NCI-H524 treated with DMSO at 0.1 percent for 48 hours (cell line): ENCODE results near the gene NEK1.
"Not testable (repeated sequence)": the region's sequence is repeated elsewhere in the genome, so short reads cannot be mapped to it uniquely, and the experiment has no call there.

ENCODE experiments used
- DNase-seq: peaks from one replicate; lab custom pipeline; 2025; lab: John Stamatoyannopoulos, UW

The NEK1 gene

GRCh38 chr4:169594560-169595195 lies 17.7 kb downstream of the NEK1 start:
- no peak for DNase-seq

GRCh38 chr4:169593050-169593560 lies 19.3 kb downstream of the NEK1 start:
- DNase-seq, result no peak

GRCh38 chr4:169583563-169583962 lies 28.8 kb downstream of the NEK1 start:
- no peak for DNase-seq

GRCh38 chr4:169582706-169583105 lies 29.7 kb downstream of the NEK1 start:
- DNase-seq, result no peak

- no peak for DNase-seq
Measured at GRCh38 chr4:169582203-169582602, 30.2 kb downstream of the NEK1 start.

- no peak for DNase-seq
Measured at GRCh38 chr4:169573889-169574288, 38.5 kb downstream of the NEK1 start.

GRCh38 chr4:169571435-169571834 lies 40.9 kb downstream of the NEK1 start:
- DNase-seq, result no peak

GRCh38 chr4:169571012-169571411 lies 41.4 kb downstream of the NEK1 start:
- DNase-seq, result not testable (repeated sequence)

GRCh38 chr4:169570266-169570665 lies 42.1 kb downstream of the NEK1 start:
- DNase-seq, result not testable (repeated sequence)

GRCh38 chr4:169569188-169569587 lies 43.2 kb downstream of the NEK1 start:
- DNase-seq, result not testable (repeated sequence)

- DNase-seq, result no peak
Measured at GRCh38 chr4:169567916-169568315, 44.5 kb downstream of the NEK1 start.

GRCh38 chr4:169566021-169566818 lies 46.2 kb downstream of the NEK1 start:
- DNase-seq, result no peak

GRCh38 chr4:169565606-169566005 lies 46.8 kb downstream of the NEK1 start:
- no peak for DNase-seq

GRCh38 chr4:169557061-169557636 lies 55.2 kb downstream of the NEK1 start:
- DNase-seq, result no peak

GRCh38 chr4:169546548-169546947 lies 65.8 kb downstream of the NEK1 start:
- DNase-seq, result not testable (repeated sequence)

GRCh38 chr4:169540774-169541173 lies 71.6 kb downstream of the NEK1 start:
- DNase-seq, result no peak

GRCh38 chr4:169530048-169530447 lies 82.3 kb downstream of the NEK1 start:
- no peak for DNase-seq

GRCh38 chr4:169523796-169524195 lies 88.6 kb downstream of the NEK1 start:
- DNase-seq, result no peak

GRCh38 chr4:169510617-169511016 lies 101.8 kb downstream of the NEK1 start:
- DNase-seq, result no peak

GRCh38 chr4:169506903-169507302 lies 105.5 kb downstream of the NEK1 start:
- no peak for DNase-seq

GRCh38 chr4:169499907-169500306 lies 112.5 kb downstream of the NEK1 start:
- not testable (repeated sequence) for DNase-seq

- not testable (repeated sequence) for DNase-seq
Measured at GRCh38 chr4:169494234-169494633, 118.1 kb downstream of the NEK1 start.

GRCh38 chr4:169493164-169493524 lies 119.2 kb downstream of the NEK1 start:
- DNase-seq, result no peak
